ENCODE data around the gene CTBP2.

The CTBP2 gene

GRCh38 chr10:125193306-125193877 is 33.0 kb upstream of the CTBP2 start:
- DNase-seq (ENCODE audit: low read depth) = no peak
- H3K4me3 ChIP-seq (ENCODE audit: control insufficient read depth, low read depth, low read length) = no peak overlapping the region
- no peak for TF ChIP-seq CTCF (IDR thresholded peaks at IDR 0.05; ENCODE audit: control insufficient read depth, insufficient read depth, low read depth, low read length, missing control alignments)

- H3K4me3 ChIP-seq (ENCODE audit: control insufficient read depth, low read depth, low read length) = no peak overlapping the region
- no peak for DNase-seq (ENCODE audit: low read depth)
- TF ChIP-seq CTCF (IDR thresholded peaks at IDR 0.05; ENCODE audit: control insufficient read depth, insufficient read depth, low read depth, low read length, missing control alignments) = no peak
Observed at GRCh38 chr10:125192620-125193019, 32.3 kb upstream of the CTBP2 start.

- DNase-seq (ENCODE audit: low read depth) = no peak
- H3K4me3 ChIP-seq (ENCODE audit: control insufficient read depth, low read depth, low read length) = no peak overlapping the region
- no peak for TF ChIP-seq CTCF (IDR thresholded peaks at IDR 0.05; ENCODE audit: control insufficient read depth, insufficient read depth, low read depth, low read length, missing control alignments)
Observed at GRCh38 chr10:125192005-125192404, 31.6 kb upstream of the CTBP2 start.

DNA sequence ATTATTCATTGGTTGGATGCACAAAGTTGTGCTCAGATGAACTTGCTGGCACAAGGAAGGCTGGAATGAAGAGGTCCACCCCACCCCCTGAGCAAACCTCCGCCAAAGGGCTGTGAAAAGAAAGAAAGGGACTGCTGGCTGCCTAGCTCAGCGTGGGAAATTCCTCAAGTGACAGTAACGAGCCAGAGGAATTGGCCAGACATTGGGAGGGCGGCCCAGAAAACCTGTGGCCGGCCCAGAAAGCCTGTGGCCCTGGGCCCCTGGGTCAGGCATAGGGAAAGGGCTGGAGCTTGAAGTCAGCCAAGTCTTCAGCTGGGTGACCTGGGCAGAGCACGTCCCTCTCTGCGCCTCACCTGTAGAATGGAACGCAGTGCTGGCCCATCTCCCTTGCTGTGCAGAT is 30.6 kb upstream of the CTBP2 start:
- DNase-seq (ENCODE audit: low read depth) = no peak
- no peak for TF ChIP-seq CTCF (IDR thresholded peaks at IDR 0.05; ENCODE audit: control insufficient read depth, insufficient read depth, low read depth, low read length, missing control alignments)
- H3K4me3 ChIP-seq (ENCODE audit: control insufficient read depth, low read depth, low read length) = no peak overlapping the region

DNA sequence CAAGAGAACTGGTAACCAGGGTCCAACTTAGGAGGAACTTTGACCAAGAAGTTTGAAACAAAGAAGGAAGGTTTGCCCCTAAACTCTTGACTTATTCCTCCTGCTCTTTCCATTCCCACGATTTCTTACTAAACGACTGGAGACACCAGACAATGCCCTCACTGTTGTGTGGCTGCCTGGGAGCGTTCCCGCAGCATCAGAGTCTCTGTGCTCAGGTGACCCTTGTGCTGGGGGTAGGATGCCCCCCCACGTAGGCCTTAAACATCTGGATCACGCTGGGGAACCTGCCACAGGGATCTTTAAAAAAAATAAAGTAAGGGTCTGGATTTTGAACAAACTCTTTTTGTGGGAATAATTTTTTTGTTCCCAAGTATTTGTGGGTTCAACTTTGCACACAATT is 30.1 kb upstream of the CTBP2 start:
- no peak for DNase-seq (ENCODE audit: low read depth)
- H3K4me3 ChIP-seq (ENCODE audit: control insufficient read depth, low read depth, low read length) = no peak overlapping the region
- no peak for TF ChIP-seq CTCF (IDR thresholded peaks at IDR 0.05; ENCODE audit: control insufficient read depth, insufficient read depth, low read depth, low read length, missing control alignments)

GRCh38 chr10:125189162-125189561 is 28.8 kb upstream of the CTBP2 start:
- no peak for TF ChIP-seq CTCF (IDR thresholded peaks at IDR 0.05; ENCODE audit: control insufficient read depth, insufficient read depth, low read depth, low read length, missing control alignments)
- no peak for DNase-seq (ENCODE audit: low read depth)
- no peak overlapping the region for H3K4me3 ChIP-seq (ENCODE audit: control insufficient read depth, low read depth, low read length)
